ENCODE results near the gene SGPL1. TPM values are rescaled to one million over a fixed set of nuclear protein-coding genes. Genes with fewer than 3 reads are reported as not detected.

The SGPL1 gene
- polyA plus RNA-seq, 1 donor from 2014 or later: 33.4 TPM

DNA sequence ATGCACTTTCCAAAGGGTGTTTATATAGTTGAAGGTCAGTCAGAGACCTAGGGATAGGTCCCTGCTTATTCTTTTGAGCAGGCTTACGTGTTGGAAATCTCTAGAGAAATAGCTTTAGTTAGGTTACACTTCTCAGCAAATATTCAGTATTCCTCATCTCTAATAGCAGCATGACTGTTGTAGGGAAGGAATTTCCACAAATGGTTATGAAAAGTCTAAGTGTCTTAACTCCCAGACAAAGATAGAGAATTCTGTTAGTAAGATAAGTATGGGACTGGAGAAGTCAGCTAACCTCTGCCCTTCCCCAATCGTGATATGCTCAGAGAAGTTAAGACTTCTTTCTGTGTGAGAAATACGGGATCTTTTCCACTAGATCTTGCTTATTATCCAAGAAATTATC, 16.5 kb downstream of the SGPL1 start:
- no peak for TF ChIP-seq RAD21 (conservative IDR thresholded peaks at IDR 0.05)
- TF ChIP-seq EZH2 (IDR thresholded peaks at IDR 0.05; ENCODE audit: borderline replicate concordance, insufficient read depth, low read length, poor library complexity, severe bottlenecking): no peak
- TF ChIP-seq, protein P1, sequence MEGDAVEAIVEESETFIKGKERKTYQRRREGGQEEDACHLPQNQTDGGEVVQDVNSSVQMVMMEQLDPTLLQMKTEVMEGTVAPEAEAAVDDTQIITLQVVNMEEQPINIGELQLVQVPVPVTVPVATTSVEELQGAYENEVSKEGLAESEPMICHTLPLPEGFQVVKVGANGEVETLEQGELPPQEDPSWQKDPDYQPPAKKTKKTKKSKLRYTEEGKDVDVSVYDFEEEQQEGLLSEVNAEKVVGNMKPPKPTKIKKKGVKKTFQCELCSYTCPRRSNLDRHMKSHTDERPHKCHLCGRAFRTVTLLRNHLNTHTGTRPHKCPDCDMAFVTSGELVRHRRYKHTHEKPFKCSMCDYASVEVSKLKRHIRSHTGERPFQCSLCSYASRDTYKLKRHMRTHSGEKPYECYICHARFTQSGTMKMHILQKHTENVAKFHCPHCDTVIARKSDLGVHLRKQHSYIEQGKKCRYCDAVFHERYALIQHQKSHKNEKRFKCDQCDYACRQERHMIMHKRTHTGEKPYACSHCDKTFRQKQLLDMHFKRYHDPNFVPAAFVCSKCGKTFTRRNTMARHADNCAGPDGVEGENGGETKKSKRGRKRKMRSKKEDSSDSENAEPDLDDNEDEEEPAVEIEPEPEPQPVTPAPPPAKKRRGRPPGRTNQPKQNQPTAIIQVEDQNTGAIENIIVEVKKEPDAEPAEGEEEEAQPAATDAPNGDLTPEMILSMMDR (IDR thresholded peaks at IDR 0.05; ENCODE audit: poor library complexity, severe bottlenecking): no peak
- no peak for TF ChIP-seq EP300 (conservative IDR thresholded peaks at IDR 0.05; ENCODE audit: poor library complexity, severe bottlenecking)
- no peak for TF ChIP-seq TAF1 (IDR thresholded peaks at IDR 0.05; ENCODE audit: low read depth)
- no peak overlapping the region for H3K4me3 ChIP-seq (ENCODE audit: low read length)
- H3K4me2 ChIP-seq (ENCODE audit: low read length): no peak overlapping the region
- no peaks in the 10 kb centered on the region for H3K36me3 ChIP-seq (ENCODE audit: insufficient read depth, low read length)
- no peaks in the 10 kb centered on the region for H4K20me1 ChIP-seq (ENCODE audit: insufficient read depth)
- H3F3A ChIP-seq (ENCODE audit: insufficient read depth, low read length, poor library complexity, severe bottlenecking): no peaks in the 10 kb centered on the region
- H3K9me3 ChIP-seq (ENCODE audit: low read length): no peaks in the 10 kb centered on the region
- H3K79me2 ChIP-seq (replicated peaks; ENCODE audit: insufficient read depth, low read length): peaks cover 9% of the 10 kb centered on the region
- H3K9me2 ChIP-seq (ENCODE audit: insufficient read depth, low read length): no peaks in the 10 kb centered on the region
- no peak overlapping the region for H2AFZ ChIP-seq (ENCODE audit: low read depth, low read length)
- H3K9ac ChIP-seq (ENCODE audit: low read length): no peak overlapping the region
- H3K27me3 ChIP-seq (ENCODE audit: insufficient read depth, low read depth, low read length): no peaks in the 10 kb centered on the region
- H3K27ac ChIP-seq (ENCODE audit: low read length): no peak overlapping the region

DNA sequence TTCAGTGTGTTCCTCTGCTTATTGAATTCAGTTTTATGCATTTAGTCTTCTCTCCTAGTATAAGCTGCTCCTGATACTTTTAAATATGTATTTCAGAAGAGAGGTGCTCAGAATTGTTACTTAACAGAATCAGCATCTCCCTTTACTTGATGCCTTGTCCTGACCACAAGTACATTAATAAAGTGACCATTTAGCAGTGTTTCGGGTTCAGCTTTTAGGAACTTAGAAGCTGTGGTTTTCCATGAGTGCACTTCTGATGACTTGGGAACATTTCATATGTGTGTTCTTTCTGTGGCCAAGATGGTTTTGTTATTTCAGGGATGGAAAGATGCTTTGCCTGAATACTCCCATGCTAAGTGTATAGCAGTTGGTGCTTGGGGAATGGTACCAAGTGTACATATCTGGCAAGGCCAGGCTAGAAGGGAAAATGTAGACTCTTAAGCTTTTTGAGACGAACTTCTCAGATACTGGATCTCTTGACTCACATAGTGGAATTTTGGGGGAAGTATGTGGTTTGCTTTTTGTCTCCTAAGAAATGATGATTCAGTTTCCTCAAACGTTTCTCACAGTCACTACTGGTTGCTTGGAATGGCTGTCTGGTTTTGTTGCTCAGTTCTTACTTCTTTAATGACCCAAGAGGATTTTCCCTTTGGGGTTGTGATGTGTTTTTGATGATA, 17.2 kb downstream of the SGPL1 start:
- no peak for TF ChIP-seq TAF1 (IDR thresholded peaks at IDR 0.05; ENCODE audit: low read depth)
- TF ChIP-seq RAD21 (conservative IDR thresholded peaks at IDR 0.05): no peak
- Histone ChIP-seq H2AFZ (ENCODE audit: low read depth, low read length) (no peak overlapping the region), H3K9me3 (ENCODE audit: low read length) (no peaks in the 10 kb centered on the region), H3K9ac (ENCODE audit: low read length) (no peak overlapping the region), H3K36me3 (ENCODE audit: insufficient read depth, low read length) (no peaks in the 10 kb centered on the region), H3F3A (ENCODE audit: insufficient read depth, low read length, poor library complexity, severe bottlenecking) (no peaks in the 10 kb centered on the region), H3K27me3 (ENCODE audit: insufficient read depth, low read depth, low read length) (no peaks in the 10 kb centered on the region), H3K4me3 (ENCODE audit: low read length) (no peak overlapping the region), H3K4me2 (ENCODE audit: low read length) (no peak overlapping the region), H3K9me2 (ENCODE audit: insufficient read depth, low read length) (no peaks in the 10 kb centered on the region), H3K27ac (ENCODE audit: low read length) (no peak overlapping the region), H4K20me1 (ENCODE audit: insufficient read depth) (no peaks in the 10 kb centered on the region), H3K79me2 (replicated peaks; ENCODE audit: insufficient read depth, low read length) (peaks cover 9% of the 10 kb centered on the region)

DNA sequence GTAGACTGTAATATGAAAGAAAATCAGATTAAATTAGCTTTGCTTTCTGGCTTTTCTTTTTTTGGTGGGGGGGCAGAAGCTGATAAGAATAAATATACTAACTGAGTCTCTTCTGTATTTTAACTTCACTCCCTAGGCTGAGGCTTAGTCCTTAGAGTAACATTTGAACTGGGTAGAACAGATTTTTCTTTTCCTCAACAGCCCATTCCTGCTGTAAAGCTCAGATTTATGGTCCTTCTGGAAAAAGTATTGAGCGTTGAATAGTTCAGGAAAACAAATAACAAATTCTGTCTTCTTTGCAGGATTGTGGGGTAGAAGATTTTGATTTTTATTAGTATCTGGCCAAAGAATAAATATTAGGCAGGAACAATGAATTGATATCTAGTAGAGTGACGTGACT, 17.9 kb downstream of the SGPL1 start:
- Histone ChIP-seq H3K4me2 (ENCODE audit: low read length) (no peak overlapping the region), H3F3A (ENCODE audit: insufficient read depth, low read length, poor library complexity, severe bottlenecking) (no peaks in the 10 kb centered on the region)

More for the DNA sequence above, 17.9 kb downstream of the SGPL1 start:
- no peaks in the 10 kb centered on the region for H3K27me3 ChIP-seq (ENCODE audit: insufficient read depth, low read depth, low read length)
- H3K4me3 ChIP-seq (ENCODE audit: low read length): no peak overlapping the region
- H4K20me1 ChIP-seq (ENCODE audit: insufficient read depth): no peaks in the 10 kb centered on the region
- H3K9ac ChIP-seq (ENCODE audit: low read length): no peak overlapping the region
- H3K36me3 ChIP-seq (ENCODE audit: insufficient read depth, low read length): no peaks in the 10 kb centered on the region
- TF ChIP-seq MXI1 (conservative IDR thresholded peaks at IDR 0.05; ENCODE audit: poor library complexity, severe bottlenecking): no peak
- TF ChIP-seq, protein P1 (IDR thresholded peaks at IDR 0.05; ENCODE audit: poor library complexity, severe bottlenecking): no peak
- TF ChIP-seq, protein P2, sequence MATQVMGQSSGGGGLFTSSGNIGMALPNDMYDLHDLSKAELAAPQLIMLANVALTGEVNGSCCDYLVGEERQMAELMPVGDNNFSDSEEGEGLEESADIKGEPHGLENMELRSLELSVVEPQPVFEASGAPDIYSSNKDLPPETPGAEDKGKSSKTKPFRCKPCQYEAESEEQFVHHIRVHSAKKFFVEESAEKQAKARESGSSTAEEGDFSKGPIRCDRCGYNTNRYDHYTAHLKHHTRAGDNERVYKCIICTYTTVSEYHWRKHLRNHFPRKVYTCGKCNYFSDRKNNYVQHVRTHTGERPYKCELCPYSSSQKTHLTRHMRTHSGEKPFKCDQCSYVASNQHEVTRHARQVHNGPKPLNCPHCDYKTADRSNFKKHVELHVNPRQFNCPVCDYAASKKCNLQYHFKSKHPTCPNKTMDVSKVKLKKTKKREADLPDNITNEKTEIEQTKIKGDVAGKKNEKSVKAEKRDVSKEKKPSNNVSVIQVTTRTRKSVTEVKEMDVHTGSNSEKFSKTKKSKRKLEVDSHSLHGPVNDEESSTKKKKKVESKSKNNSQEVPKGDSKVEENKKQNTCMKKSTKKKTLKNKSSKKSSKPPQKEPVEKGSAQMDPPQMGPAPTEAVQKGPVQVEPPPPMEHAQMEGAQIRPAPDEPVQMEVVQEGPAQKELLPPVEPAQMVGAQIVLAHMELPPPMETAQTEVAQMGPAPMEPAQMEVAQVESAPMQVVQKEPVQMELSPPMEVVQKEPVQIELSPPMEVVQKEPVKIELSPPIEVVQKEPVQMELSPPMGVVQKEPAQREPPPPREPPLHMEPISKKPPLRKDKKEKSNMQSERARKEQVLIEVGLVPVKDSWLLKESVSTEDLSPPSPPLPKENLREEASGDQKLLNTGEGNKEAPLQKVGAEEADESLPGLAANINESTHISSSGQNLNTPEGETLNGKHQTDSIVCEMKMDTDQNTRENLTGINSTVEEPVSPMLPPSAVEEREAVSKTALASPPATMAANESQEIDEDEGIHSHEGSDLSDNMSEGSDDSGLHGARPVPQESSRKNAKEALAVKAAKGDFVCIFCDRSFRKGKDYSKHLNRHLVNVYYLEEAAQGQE (IDR thresholded peaks at IDR 0.05; ENCODE audit: borderline replicate concordance): no peak
- no peak for TF ChIP-seq TAF1 (IDR thresholded peaks at IDR 0.05; ENCODE audit: low read depth)
- TF ChIP-seq EZH2 (IDR thresholded peaks at IDR 0.05; ENCODE audit: borderline replicate concordance, insufficient read depth, low read length, poor library complexity, severe bottlenecking): no peak
- no peak for TF ChIP-seq POLR2AphosphoS5 (IDR thresholded peaks at IDR 0.05)
- no peak for TF ChIP-seq EP300 (conservative IDR thresholded peaks at IDR 0.05; ENCODE audit: poor library complexity, severe bottlenecking)
- no peak for TF ChIP-seq RAD21 (conservative IDR thresholded peaks at IDR 0.05)
- TF ChIP-seq SMC3 (conservative IDR thresholded peaks at IDR 0.05; ENCODE audit: poor library complexity): no peak
- H3K27ac ChIP-seq (ENCODE audit: low read length): no peak overlapping the region
- H3K9me2 ChIP-seq (ENCODE audit: insufficient read depth, low read length): no peaks in the 10 kb centered on the region
- no peak overlapping the region for H2AFZ ChIP-seq (ENCODE audit: low read depth, low read length)
- H3K79me2 ChIP-seq (replicated peaks; ENCODE audit: insufficient read depth, low read length): peaks cover 9% of the 10 kb centered on the region
- H3K9me3 ChIP-seq (ENCODE audit: low read length): no peaks in the 10 kb centered on the region

All from neural cell (in vitro differentiated cells).